ENCODE data around the gene SLC17A5. TPM values are rescaled to one million over a fixed set of nuclear protein-coding genes. Genes with fewer than 3 reads are reported as not detected.

The SLC17A5 gene
- total and polyA plus RNA-seq, 9 of the 15 experiments (the other 6 are each of a cell fraction or from before 2014, with no cell fraction given), result 1.3 to 7.2 (median 3.4) TPM

DNA sequence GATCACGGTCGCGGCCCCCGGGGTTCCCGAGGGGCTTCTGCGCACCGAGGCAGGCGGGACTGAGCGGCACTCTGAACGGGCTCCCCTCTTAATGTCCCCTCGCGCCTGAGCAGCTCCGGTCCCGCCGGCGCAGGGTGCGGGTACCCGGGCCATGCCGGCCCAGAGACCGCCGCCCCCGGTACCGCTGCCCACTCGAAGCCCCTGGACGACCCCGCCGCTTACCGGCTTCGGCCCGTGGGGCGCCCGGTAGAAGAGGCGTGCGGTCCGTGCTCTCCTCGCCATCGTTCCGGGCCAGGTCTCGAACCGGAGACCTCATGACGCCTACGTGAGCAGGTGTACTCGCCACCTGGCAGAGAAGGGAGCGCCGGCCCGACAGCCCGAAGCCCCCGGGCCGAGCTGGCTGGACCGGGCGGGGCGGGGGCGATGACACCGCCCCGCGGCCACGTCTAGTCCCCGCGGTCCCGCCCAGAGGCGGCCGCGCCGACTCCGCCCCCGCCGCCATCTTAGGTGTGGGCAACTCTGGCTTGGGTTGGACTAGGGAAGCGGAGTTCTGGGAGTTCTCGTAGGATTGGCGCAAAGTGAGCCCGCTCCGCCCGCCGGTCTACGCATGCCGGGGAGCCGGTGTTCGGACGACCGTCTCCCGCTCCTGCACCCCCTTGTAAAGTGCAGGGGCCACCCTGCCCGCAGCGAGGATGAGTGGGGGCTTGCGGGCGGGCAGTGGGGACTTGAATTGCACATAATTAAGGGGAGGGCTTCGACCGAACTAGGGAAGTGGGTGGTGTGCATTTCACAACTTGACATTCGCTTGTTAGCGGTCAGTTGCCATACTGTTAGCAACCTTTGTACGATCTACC lies at the start of gene SLC17A5 (continued):
- TF ChIP-seq, protein P1, sequence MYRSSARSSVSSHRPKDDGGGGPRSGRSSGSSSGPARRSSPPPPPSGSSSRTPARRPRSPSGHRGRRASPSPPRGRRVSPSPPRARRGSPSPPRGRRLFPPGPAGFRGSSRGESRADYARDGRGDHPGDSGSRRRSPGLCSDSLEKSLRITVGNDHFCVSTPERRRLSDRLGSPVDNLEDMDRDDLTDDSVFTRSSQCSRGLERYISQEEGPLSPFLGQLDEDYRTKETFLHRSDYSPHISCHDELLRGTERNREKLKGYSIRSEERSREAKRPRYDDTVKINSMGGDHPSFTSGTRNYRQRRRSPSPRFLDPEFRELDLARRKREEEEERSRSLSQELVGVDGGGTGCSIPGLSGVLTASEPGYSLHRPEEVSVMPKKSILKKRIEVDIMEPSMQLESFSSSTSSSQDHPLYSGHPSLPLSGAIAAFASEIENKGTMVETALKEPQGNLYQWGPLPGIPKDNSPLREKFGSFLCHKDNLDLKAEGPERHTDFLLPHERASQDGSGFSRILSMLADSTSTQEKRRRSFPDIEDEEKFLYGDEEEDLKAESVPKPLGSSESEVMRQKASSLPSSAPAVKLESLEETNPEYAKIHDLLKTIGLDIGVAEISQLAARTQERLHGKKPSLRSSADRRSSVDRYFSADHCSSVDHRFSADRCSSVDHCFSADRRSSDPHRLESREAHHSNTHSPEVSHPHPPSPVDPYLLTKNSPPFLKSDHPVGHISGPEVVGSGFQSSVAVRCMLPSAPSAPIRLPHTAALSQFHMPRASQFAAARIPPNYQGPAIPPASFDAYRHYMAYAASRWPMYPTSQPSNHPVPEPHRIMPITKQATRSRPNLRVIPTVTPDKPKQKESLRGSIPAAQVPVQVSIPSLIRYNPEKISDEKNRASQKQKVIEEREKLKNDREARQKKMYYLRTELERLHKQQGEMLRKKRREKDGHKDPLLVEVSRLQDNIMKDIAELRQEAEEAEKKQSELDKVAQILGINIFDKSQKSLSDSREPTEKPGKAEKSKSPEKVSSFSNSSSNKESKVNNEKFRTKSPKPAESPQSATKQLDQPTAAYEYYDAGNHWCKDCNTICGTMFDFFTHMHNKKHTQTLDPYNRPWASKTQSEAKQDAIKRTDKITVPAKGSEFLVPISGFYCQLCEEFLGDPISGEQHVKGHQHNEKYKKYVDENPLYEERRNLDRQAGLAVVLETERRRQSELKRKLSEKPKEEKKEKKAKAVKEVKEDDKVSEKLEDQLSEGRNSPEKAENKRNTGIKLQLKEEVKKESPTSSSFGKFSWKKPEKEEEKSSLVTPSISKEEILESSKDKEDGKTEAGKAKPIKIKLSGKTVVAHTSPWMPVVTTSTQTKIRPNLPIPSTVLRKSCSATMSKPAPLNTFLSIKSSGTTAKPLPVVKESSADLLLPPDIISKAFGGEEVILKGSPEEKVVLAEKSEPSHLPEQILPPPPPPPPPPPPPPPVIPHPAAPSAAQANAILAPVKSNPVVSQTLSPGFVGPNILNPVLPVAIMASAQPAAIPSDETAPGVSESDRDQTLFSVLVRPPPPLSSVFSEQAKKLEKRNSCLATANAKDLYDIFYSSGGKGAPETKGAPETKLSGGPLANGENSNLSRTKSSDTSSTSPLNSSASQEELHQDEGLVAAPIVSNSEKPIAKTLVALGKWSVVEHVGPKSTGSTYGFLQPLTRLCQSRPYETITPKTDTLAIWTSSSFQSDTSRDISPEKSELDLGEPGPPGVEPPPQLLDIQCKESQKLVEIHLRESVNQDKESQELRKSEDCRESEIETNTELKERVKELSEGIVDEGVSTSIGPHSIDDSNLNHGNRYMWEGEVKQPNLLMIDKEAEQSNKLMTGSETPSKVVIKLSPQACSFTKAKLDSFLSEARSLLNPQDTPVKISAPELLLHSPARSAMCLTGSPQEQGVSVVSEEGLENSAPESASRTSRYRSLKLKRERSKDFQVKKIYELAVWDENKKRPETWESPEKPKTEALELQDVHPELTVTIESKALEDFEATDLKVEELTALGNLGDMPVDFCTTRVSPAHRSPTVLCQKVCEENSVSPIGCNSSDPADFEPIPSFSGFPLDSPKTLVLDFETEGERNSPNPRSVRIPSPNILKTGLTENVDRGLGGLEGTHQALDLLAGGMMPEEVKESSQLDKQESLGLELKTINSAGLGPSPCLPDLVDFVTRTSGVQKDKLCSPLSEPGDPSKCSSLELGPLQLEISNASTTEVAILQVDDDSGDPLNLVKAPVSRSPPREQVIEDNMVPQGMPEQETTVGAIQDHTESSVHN (IDR thresholded peaks at IDR 0.05; ENCODE audit: borderline replicate concordance in 1 of 2, low read depth in 1 of 2), result no peak
- TF ChIP-seq SRSF9 (IDR thresholded peaks at IDR 0.05; ENCODE audit: borderline replicate concordance, low read depth, low read length) (no peak), MTF1 (CRISPR knock-in tag; IDR thresholded peaks at IDR 0.05; ENCODE audit: borderline replicate concordance) (no peak), MIER1 (IDR thresholded peaks at IDR 0.05; ENCODE audit: low read depth) (no peak), CBFA2T3 (IDR thresholded peaks at IDR 0.05) (no peak), SAFB (IDR thresholded peaks at IDR 0.05; ENCODE audit: borderline replicate concordance, low read depth, low read length) (no peak), MXI1 (IDR thresholded peaks at IDR 0.05; ENCODE audit: low read depth, low read length) (no peak), RBBP5 (IDR thresholded peaks at IDR 0.05; ENCODE audit: borderline replicate concordance, insufficient read depth, low read length, poor library complexity, severe bottlenecking) (no peak), ZNF512 (tag; IDR thresholded peaks at IDR 0.05) (no peak), SRF (CRISPR knock-in tag; IDR thresholded peaks at IDR 0.05) (no peak), RBM17 (IDR thresholded peaks at IDR 0.05; ENCODE audit: borderline replicate concordance, low read depth, low read length) (no peak), ZNF253 (CRISPR knock-in tag; conservative IDR thresholded peaks at IDR 0.05) (no peak), COPS2 (conservative IDR thresholded peaks at IDR 0.05) (no peak), TAL1 (IDR thresholded peaks at IDR 0.05) (no peak), TRIM24 (IDR thresholded peaks at IDR 0.05) (no peak)
- TF ChIP-seq, protein P2, sequence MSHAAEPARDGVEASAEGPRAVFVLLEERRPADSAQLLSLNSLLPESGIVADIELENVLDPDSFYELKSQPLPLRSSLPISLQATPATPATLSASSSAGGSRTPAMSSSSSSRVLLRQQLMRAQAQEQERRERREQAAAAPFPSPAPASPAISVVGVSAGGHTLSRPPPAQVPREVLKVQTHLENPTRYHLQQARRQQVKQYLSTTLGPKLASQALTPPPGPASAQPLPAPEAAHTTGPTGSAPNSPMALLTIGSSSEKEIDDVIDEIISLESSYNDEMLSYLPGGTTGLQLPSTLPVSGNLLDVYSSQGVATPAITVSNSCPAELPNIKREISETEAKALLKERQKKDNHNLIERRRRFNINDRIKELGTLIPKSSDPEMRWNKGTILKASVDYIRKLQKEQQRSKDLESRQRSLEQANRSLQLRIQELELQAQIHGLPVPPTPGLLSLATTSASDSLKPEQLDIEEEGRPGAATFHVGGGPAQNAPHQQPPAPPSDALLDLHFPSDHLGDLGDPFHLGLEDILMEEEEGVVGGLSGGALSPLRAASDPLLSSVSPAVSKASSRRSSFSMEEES (CRISPR knock-in tag; IDR thresholded peaks at IDR 0.05), result 0 out of 2 replicates have a peak, but pooled peaks have one; percentile 24

Measured in K562 (cell line).